Osteoblast (primary cell): ENCODE results near the gene PPP1R9B. TPM values are rescaled to one million over a fixed set of nuclear protein-coding genes. Genes with fewer than 3 reads are reported as not detected.
A peak's percentile ranks its signal among the peaks of the same experiment; 100 is the strongest.

Experiments used
- DNase-seq: peaks from one replicate; pipeline ENCODE4 v3.0.0; 2011; ENCODE audit warnings: low spot score, mixed read lengths; ENCODE audit not compliant: insufficient read length; ENCODE audit errors: missing footprints
- H2AFZ ChIP-seq: 2 replicates; pipeline ENCODE4 v1.6.0; 2011; ENCODE audit warnings: mild to moderate bottlenecking, low read length
- H3K27ac ChIP-seq: 2 replicates; pipeline ENCODE4 v1.5.1; 2011; ENCODE audit warnings: mild to moderate bottlenecking, low read depth, low read length, moderate library complexity
- H3K27me3 ChIP-seq: 2 replicates; pipeline ENCODE4 v1.6.0; 2012; ENCODE audit warnings: mild to moderate bottlenecking, control low read depth, inconsistent platforms, low read length, moderate library complexity; ENCODE audit not compliant: insufficient read depth
- H3K36me3 ChIP-seq: 2 replicates; pipeline ENCODE4 v1.5.1; 2011; ENCODE audit warnings: mild to moderate bottlenecking, low read length, control low read depth, moderate library complexity; ENCODE audit not compliant: insufficient read depth
- H3K4me1 ChIP-seq: 2 replicates; pipeline ENCODE4 v1.5.1; 2011; ENCODE audit warnings: mild to moderate bottlenecking, low read length, control low read depth, moderate library complexity; ENCODE audit not compliant: insufficient read depth
- H3K4me2 ChIP-seq: 2 replicates; pipeline ENCODE4 v1.6.0; 2011; ENCODE audit warnings: mild to moderate bottlenecking, low read length; ENCODE audit not compliant: insufficient read depth
- H3K4me3 ChIP-seq: fragments of 200-600 bp; sonication (generic); 3 replicates; pipeline ENCODE4 v1.5.1; 2012; ENCODE audit warnings: mild to moderate bottlenecking, low read length, inconsistent platforms; ENCODE audit not compliant: insufficient read depth
- H3K79me2 ChIP-seq: 2 replicates; pipeline ENCODE4 v1.6.0; 2012; ENCODE audit warnings: mild to moderate bottlenecking, low read length, control low read depth, inconsistent platforms; ENCODE audit not compliant: insufficient read depth
- H3K9me3 ChIP-seq: 2 replicates; pipeline ENCODE4 v1.5.1; 2011; ENCODE audit warnings: low read depth, low read length, control low read depth
- H4K20me1 ChIP-seq: 2 replicates; pipeline ENCODE4 v1.6.0; 2012; ENCODE audit warnings: mild to moderate bottlenecking, low read length, control low read depth; ENCODE audit not compliant: insufficient read depth
- total RNA-seq: library from RNA; depleted of rRNA; stranded (reverse); fragments of >200 nt; gene quantifications from 2 replicates; pipeline ENCODE4 v1.2.3, GENCODE V29; 2012
- TF ChIP-seq, protein P1 (sequence below): IDR thresholded peaks from 2 replicates; pipeline ENCODE4 v1.5.1; 2011; ENCODE audit warnings: mild to moderate bottlenecking, low read depth, low read length, moderate library complexity; ENCODE audit errors: extremely low read depth

The PPP1R9B gene
- total RNA-seq, 1 donor = 48.9 TPM

DNA sequence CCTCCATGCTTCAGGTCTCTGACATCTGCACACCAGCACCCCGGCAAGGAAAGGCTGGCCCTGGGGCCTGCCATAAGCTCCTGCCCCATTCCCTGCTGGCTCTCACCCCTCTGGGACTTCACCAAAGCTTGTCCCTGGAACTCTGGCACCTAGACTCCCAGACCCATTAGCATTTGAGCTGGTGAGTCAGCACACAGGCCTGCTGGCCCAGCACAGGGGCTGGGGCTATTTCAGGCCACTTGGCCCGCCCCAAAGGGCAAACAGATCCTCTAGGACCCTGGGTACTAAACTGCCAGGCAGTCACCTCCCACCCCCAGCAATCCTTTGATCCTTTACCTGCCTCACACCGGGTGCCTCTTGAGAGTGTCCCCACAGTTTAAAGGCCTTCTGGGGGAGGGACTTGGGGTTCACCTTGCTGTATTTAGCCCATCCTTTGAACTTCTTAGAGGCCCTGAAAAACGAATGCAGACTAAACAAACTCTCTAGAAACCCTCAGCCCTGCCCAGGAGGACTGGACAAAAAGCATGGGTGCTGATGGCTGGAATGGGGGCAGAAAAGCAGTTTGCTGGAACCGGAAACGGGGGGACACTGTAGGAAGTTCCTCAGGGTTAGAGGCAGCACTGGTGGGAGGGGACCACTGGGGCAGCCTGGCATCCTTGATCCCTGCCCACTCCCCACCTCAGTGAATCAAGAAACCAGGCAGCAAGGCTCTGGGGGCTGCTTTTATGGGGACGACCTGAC is 17.3 kb downstream of the PPP1R9B start:
- no peaks in the 10 kb centered on the region for H3K27me3 ChIP-seq
- no peak overlapping the region for H3K4me2 ChIP-seq
- H3K4me1 ChIP-seq = peaks cover 21% of the 10 kb centered on the region
- TF ChIP-seq, protein P1, sequence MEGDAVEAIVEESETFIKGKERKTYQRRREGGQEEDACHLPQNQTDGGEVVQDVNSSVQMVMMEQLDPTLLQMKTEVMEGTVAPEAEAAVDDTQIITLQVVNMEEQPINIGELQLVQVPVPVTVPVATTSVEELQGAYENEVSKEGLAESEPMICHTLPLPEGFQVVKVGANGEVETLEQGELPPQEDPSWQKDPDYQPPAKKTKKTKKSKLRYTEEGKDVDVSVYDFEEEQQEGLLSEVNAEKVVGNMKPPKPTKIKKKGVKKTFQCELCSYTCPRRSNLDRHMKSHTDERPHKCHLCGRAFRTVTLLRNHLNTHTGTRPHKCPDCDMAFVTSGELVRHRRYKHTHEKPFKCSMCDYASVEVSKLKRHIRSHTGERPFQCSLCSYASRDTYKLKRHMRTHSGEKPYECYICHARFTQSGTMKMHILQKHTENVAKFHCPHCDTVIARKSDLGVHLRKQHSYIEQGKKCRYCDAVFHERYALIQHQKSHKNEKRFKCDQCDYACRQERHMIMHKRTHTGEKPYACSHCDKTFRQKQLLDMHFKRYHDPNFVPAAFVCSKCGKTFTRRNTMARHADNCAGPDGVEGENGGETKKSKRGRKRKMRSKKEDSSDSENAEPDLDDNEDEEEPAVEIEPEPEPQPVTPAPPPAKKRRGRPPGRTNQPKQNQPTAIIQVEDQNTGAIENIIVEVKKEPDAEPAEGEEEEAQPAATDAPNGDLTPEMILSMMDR = no peak
- H3K9me3 ChIP-seq = no peaks in the 10 kb centered on the region
- peaks cover 37% of the 10 kb centered on the region for H4K20me1 ChIP-seq
- peak; percentile 99 for DNase-seq
- no peak overlapping the region for H3K27ac ChIP-seq
- no peak overlapping the region for H3K4me3 ChIP-seq
- peaks cover 9% of the 10 kb centered on the region for H3K79me2 ChIP-seq
- H3K36me3 ChIP-seq = peaks cover 34% of the 10 kb centered on the region
- no peak overlapping the region for H2AFZ ChIP-seq

DNA sequence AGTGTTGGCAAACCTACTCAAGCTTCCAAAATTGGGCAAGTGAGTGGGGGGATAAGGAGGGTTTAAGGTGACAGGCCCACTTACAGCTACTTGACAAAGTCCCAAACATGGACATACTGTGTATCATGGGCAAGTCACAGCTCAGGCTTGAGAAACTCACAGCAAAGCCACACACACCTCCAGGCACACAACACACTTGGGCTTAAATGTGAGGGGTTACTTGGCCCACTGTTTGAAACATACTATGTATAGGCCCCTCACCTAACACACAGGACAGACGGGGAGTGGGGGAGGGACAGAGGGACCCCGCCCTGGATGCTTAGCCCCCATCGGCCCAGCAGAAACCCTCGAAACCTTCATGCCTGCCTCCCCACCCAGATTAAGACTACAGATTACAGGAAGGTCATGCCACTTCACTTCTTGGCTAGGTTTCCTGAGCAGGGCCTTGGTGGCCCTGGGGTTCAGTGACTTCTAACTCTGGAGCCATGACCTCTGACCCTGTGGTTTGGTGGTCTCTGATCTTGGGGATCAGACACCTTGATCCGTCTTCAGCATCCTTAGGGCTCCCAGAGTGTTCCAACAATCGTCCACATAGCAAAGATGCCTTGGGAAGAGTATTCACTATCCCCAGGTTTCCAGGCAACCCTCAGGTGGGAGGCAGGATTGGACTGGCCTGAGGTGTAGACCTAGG is 18.2 kb downstream of the PPP1R9B start:
- Histone ChIP-seq H3K4me2 (no peak overlapping the region), H3K79me2 (peaks cover under 1% of the 10 kb centered on the region), H3K4me3 (no peak overlapping the region), H2AFZ (no peak overlapping the region), H3K27me3 (no peaks in the 10 kb centered on the region), H3K4me1 (peaks cover 21% of the 10 kb centered on the region), H3K9me3 (no peaks in the 10 kb centered on the region), H4K20me1 (peaks cover 29% of the 10 kb centered on the region), H3K27ac (no peak overlapping the region), H3K36me3 (peaks cover 25% of the 10 kb centered on the region)
- TF ChIP-seq, protein P1 = no peak
- DNase-seq = peak; percentile 80

DNA sequence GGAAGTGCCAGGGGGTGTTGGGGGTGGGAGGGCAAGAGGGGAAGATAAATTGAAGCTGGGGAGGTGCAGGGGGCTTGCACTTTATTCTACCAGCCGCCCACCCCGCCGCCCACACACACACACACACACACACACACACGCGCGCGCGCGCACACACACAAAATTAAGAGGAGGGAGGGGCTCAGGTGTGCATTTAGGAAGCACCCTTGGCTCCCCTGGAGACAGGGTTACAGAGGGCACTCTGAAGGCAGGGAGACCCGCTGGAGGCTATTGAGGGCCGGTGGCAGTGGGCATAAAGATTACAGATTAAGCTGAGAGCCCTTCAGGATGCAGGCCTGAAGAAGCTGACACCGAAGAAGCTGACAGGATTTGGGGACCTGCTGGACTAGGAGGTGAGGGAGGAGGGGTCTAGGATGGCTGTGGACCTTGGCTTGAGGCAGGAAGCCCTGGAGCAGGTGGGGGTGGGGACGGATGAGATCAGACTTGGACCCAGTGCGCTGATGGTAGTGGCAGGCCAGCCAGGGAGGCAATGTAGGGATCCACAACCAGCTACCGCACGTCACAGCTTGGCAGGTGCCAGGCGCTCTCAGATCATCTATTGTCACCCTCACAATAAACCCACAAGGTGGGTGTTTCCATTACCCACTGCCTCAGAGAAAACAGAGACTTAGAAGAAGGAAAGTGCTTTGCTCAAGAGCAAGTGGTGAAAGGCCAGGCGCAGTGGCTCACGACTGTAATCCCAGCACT is 19.7 kb downstream of the PPP1R9B start:
- H2AFZ ChIP-seq = no peak overlapping the region
- no peaks in the 10 kb centered on the region for H3K79me2 ChIP-seq
- TF ChIP-seq, protein P1 = no peak
- H3K4me3 ChIP-seq = peak overlapping the region; percentile 71
- no peaks in the 10 kb centered on the region for H3K9me3 ChIP-seq
- H3K27me3 ChIP-seq = no peaks in the 10 kb centered on the region
- H4K20me1 ChIP-seq = peaks cover 24% of the 10 kb centered on the region
- H3K4me2 ChIP-seq = peak overlapping the region; percentile 83
- peaks cover 21% of the 10 kb centered on the region for H3K4me1 ChIP-seq
- DNase-seq = peak; percentile 88
- H3K27ac ChIP-seq = no peak overlapping the region
- peaks cover 12% of the 10 kb centered on the region for H3K36me3 ChIP-seq
